SU-DHL-6 (cell line): ENCODE measurements around the gene ADAMTS18.

Source experiments
- CTCF ChIP-seq: fragments of 200-600 bp; sonication (generic); IDR thresholded peaks from one replicate; pipeline ENCODE4 v1.5.1; 2017; ENCODE audit warnings: antibody characterized with exemption, mild to moderate bottlenecking, low read length, moderate library complexity; ENCODE audit not compliant: insufficient read depth, poor library complexity, severe bottlenecking
- EZH2phosphoT487 ChIP-seq: fragments of 200-600 bp; sonication (generic), shearing (Covaris generic); conservative IDR thresholded peaks from 2 replicates; pipeline ENCODE4 v1.6.1; 2018; ENCODE audit warnings: mild to moderate bottlenecking, antibody characterized with exemption, low read length, moderate library complexity, mixed read lengths

- no peak for TF ChIP-seq CTCF
- TF ChIP-seq EZH2phosphoT487 = no peak
Observed at GRCh38 chr16:77234611-77235010, 200.2 kb downstream of the ADAMTS18 start.
